Hematopoietic multipotent progenitor cell treated with erythropoietin and hydrocortisone succinate and interleukin-3 and kit ligand, for 15 days (in vitro differentiated cells): ENCODE results near the gene CNOT6L.

Experiments used
- DNase-seq: peaks from one replicate; pipeline ENCODE4 v3.0.0-alpha.2; 2015; ENCODE audit warnings: low spot score

The CNOT6L gene

GRCh38 chr4:77712675-77713074 lies 106.5 kb downstream of the CNOT6L start:
- no peak for DNase-seq

- no peak for DNase-seq
Measured at GRCh38 chr4:77711469-77711868, 107.7 kb downstream of the CNOT6L start.

DNA sequence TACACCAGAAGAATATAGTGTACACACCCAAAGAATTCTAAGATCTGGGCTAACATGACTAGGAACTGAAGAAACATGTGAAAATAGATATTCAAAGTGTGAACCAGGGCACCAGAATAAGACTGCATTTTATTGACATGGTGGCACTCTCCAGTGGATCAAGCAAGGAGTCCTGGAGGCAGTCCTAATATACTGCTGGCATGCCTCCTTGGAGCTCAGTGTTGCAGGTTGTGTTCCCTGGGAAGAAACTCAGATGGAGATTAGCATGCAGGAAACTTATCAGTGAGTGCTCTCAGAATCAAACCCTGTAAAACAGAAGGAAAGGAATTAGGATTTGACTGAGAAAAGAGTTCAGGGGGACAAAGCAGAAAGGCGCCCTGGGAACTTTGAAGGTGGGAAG lies 108.5 kb downstream of the CNOT6L start:
- DNase-seq: no peak

GRCh38 chr4:77710059-77710458 lies 109.1 kb downstream of the CNOT6L start:
- no peak for DNase-seq

GRCh38 chr4:77706717-77707116 lies 112.5 kb downstream of the CNOT6L start:
- DNase-seq: no peak

DNA sequence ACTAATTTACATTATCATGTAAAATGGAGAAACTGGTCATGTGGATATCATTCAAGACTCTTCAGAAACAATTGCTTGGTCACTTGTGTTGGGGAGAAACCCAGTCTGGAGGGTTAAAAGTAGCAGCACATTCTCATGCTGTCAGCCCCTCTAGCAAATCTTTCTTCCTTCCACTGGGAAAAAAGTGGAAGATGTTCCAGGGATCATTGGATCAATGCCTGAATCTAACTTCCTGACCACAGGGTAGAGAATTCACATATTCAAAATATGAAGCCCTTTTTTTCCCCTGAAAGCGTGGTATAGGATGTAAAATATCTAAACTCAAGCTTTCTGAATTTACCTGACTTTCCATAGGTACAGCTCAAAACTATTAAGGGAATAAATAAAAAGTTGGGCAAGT lies 115.5 kb downstream of the CNOT6L start:
- no peak for DNase-seq

DNA sequence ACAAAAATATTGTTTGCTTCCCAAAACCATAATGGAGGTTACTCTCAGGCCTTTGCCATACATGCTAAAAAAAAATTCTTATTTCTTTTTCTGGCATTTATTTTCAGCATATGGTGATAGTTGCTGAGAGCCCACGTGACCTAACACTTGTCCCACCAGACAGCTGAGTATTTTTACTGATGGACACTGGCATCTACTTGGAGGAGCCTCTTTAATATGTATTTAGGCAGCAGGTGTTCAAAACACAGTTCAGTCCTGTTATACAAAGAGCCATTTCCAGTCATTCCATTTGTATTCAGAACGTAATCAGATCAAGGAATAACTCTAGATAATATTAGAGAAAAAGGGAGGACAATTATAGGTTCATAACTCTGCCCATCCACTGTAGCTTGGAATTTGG lies 118.0 kb downstream of the CNOT6L start:
- DNase-seq: no peak

DNA sequence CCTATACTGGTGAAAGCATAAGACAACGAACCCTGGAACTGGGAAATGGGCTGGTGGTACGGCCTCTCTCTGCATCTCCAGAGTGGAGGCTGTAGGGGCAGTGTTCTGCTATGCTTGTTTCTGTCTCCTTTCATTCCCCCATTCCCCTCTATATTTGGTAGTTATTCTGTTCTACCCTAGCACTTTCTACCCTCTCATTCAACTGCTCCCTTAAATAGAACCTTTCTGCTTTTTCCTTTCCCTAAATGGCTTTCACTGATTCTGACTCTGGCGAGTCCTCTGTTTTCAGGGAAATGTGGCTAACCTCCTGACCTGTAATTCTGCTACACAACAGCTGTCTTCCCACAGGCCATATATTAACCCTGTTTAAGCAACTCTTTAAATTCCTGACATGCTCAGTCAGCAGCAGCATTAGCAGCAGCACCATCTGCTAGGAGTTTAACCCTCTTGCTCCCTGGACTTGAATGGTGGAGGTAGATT lies 119.4 kb downstream of the CNOT6L start:
- DNase-seq: no peak

- no peak for DNase-seq
Measured at GRCh38 chr4:77697860-77698590, 121.1 kb downstream of the CNOT6L start.

DNA sequence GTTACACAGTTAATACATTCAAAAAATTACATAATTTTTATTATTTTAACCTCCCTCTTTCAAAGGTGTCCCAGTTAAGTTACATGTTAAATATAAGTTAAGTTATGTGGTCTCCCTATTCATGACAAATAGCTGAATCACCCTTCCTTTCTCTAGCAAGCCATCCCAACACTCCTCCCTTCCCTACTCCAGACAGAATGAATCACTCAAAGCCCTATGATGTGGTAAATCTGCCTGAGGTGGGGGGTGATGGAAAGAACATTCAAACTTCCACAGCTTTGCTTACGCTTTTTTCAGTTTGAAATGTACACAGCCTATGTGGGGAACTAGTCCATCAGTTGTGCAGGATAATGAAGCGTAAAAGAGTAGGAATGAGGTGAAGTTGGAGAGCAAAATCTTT lies 123.4 kb downstream of the CNOT6L start:
- no peak for DNase-seq

DNA sequence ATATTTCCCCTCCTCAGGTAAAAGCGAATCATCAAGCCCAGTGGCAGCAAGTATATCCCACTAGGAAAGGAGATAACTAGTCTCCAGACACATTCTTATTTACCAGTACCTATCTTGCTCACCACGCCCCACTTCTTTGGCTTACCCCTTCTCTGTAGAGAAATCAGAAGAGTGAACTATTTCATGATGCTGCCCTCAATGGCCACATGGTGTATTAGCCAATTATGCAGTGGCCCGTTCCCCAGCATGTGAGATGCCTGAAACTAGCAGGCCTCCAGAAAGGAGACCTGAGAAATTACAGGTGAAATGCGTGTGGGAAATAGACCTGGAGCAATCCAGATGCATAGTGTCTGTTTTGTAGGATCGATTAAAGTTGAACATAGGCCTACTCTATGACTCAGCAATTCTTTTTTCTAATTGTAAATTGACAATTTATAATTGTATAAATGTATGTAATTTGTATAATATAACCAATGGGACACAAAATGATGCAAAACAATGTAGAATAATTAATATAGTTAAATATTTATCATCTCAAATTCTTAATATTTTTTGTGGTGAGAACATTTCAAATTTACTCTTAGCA lies 126.2 kb downstream of the CNOT6L start:
- DNase-seq: no peak

DNA sequence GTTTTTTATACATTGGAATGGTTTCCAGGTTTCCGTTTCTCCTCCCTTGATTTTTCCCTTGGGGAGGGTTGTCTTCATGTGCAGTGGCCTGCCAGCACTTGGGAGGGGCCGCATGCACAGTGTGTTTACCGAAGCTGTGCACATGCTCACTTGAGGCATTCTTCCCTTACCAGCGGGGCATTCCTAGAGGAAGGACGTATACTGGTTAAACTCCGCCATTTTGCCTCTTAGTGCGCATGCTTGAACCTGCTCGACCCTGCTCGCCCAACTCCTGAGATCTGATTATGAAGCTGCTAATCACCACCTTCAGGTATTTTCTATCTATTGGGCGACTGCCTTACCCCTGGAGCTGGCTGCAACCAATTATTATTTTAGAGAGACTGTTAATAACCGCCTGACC lies 137.4 kb downstream of the CNOT6L start:
- no peak for DNase-seq

DNA sequence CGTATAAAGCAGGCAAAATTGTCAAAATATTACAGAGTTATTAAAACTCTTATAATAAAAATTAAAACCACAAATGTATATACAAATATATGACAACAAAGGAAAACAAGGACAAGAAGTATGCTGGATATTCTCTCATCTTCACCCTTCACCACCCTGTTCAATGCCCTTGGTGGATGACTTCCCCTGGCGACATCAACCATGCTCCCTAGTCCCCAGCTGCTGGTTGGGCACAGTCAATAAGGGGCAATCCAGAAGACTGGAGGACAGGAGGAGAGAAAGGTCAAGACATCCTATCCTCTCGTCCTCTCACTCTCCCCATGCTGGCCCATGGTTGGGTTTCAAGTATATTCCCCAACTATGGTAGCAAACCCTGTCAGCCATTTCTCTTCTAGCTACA lies 142.3 kb downstream of the CNOT6L start:
- no peak for DNase-seq

- no peak for DNase-seq
Measured at GRCh38 chr4:77671051-77671450, 148.1 kb downstream of the CNOT6L start.

- no peak for DNase-seq
Measured at GRCh38 chr4:77669946-77670590, 149.1 kb downstream of the CNOT6L start.

DNA sequence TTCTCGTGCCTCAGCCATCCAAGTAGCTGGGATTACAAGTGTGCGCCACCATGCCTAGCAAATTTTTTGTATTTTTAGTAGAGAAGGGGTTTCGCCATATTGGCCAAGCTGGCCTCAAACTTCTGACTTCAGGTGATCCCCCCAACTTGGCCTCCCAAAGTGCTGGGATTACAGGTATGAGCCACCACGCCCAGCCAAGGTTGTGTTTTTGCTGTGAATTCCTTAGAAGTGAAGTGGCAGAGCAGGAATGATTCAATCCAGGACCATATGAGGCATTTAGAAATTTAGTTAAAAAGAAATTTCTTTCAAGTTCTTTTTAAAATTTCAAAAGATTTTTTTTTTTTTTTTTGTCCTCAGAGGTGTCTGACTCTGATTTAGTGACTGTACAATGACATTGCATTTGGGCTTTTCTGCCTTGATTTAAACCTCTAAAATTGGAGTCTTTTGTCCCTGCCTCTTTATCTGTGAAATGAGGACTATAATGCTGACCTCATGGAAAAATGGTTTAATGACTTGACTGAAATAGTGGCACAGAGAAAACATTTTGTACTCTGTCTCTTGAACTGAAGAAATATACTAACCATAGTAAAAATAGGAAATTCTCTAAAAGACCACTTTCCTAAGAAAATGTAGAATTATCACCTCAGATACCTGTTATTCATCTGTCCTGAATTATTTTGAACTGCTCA lies 153.6 kb downstream of the CNOT6L start:
- DNase-seq: no peak
